NCI-H446 (cell line): ENCODE measurements around the gene CNIH3.
"Not testable (repeated sequence)": the region's sequence is repeated elsewhere in the genome, so short reads cannot be mapped to it uniquely, and the experiment has no call there.

Source experiments
- DNase-seq, 2 experiments: peaks; one replicate each; lab custom pipeline; 2025; lab: John Stamatoyannopoulos, UW

CNIH3 gene

GRCh38 chr1:224689374-224689773, 73.3 kb downstream of the CNIH3 start:
- no peak for DNase-seq

GRCh38 chr1:224690576-224690975, 74.5 kb downstream of the CNIH3 start:
- no peak for DNase-seq

GRCh38 chr1:224691148-224691925, 75.2 kb downstream of the CNIH3 start:
- DNase-seq: no peak

GRCh38 chr1:224694969-224695368, 78.9 kb downstream of the CNIH3 start:
- DNase-seq: no peak

- DNase-seq: no peak
Measured at GRCh38 chr1:224696021-224696420, 79.9 kb downstream of the CNIH3 start.

- DNase-seq: no peak
Measured at GRCh38 chr1:224696891-224697765, 81.0 kb downstream of the CNIH3 start.

- no peak for DNase-seq
Measured at GRCh38 chr1:224698015-224698451, 81.9 kb downstream of the CNIH3 start.

- DNase-seq: no peak
Measured at GRCh38 chr1:224700918-224701531, 84.9 kb downstream of the CNIH3 start.

- DNase-seq: no peak
Measured at GRCh38 chr1:224703702-224704101, 87.6 kb downstream of the CNIH3 start.

- DNase-seq: no peak
Measured at GRCh38 chr1:224704107-224704735, 88.1 kb downstream of the CNIH3 start.

- DNase-seq: no peak
Measured at GRCh38 chr1:224705578-224705977, 89.5 kb downstream of the CNIH3 start.

- DNase-seq: no peak
Measured at GRCh38 chr1:224707843-224708725, 92.0 kb downstream of the CNIH3 start.

GRCh38 chr1:224710196-224710595, 94.1 kb downstream of the CNIH3 start:
- DNase-seq: no peak

- DNase-seq: not testable (repeated sequence)
Measured at GRCh38 chr1:224711231-224711756, 95.2 kb downstream of the CNIH3 start.

GRCh38 chr1:224711876-224712275, 95.8 kb downstream of the CNIH3 start:
- no peak for DNase-seq

GRCh38 chr1:224713228-224713627, 97.1 kb downstream of the CNIH3 start:
- DNase-seq: no peak

- DNase-seq: no peak
Measured at GRCh38 chr1:224714553-224714952, 98.4 kb downstream of the CNIH3 start.

- DNase-seq: no peak
Measured at GRCh38 chr1:224718470-224719053, 102.4 kb downstream of the CNIH3 start.

- no peak for DNase-seq
Measured at GRCh38 chr1:224719716-224720115, 103.6 kb downstream of the CNIH3 start.

GRCh38 chr1:224720216-224720615, 104.1 kb downstream of the CNIH3 start:
- DNase-seq: no peak
